Ishikawa (cell line): ENCODE results near the gene HMGN4.

Experiments
- CEBPB ChIP-seq: IDR thresholded peaks from 2 replicates; pipeline ENCODE4 v1.6.1; 2012
- CREB1 ChIP-seq: IDR thresholded peaks from 2 replicates; pipeline ENCODE4 v1.6.1; 2012; ENCODE audit warnings: low read depth
- EGR1 ChIP-seq: IDR thresholded peaks from 2 replicates; pipeline ENCODE4 v1.6.1; 2012
- EP300 ChIP-seq: IDR thresholded peaks from 2 replicates; pipeline ENCODE4 v1.6.1; 2012; ENCODE audit warnings: borderline replicate concordance
- FOXM1 ChIP-seq: IDR thresholded peaks from 2 replicates; pipeline ENCODE4 v1.6.1; 2012; ENCODE audit warnings: low read depth, borderline replicate concordance
- MAX ChIP-seq: IDR thresholded peaks from 2 replicates; pipeline ENCODE4 v1.6.1; 2012
- NFIC ChIP-seq: IDR thresholded peaks from 2 replicates; pipeline ENCODE4 v1.6.1; 2012
- RAD21 ChIP-seq: IDR thresholded peaks from 2 replicates; pipeline ENCODE4 v1.6.1; 2012; ENCODE audit warnings: low read depth
- REST ChIP-seq: IDR thresholded peaks from 2 replicates; pipeline ENCODE4 v1.6.1; 2012; ENCODE audit warnings: low read depth, mild to moderate bottlenecking
- TAF1 ChIP-seq: IDR thresholded peaks from 2 replicates; pipeline ENCODE4 v1.6.1; 2012; ENCODE audit warnings: low read depth, mild to moderate bottlenecking
- TCF12 ChIP-seq: IDR thresholded peaks from 2 replicates; pipeline ENCODE4 v1.6.1; 2012; ENCODE audit warnings: low read depth
- TEAD4 ChIP-seq: IDR thresholded peaks from 2 replicates; pipeline ENCODE4 v1.6.1; 2012
- USF1 ChIP-seq: IDR thresholded peaks from 2 replicates; pipeline ENCODE4 v1.6.1; 2012
- YY1 ChIP-seq: IDR thresholded peaks from 2 replicates; pipeline ENCODE4 v1.6.1; 2012; ENCODE audit warnings: low read depth
- ZBTB7A ChIP-seq: IDR thresholded peaks from 2 replicates; pipeline ENCODE4 v1.6.1; 2012; ENCODE audit warnings: low read depth

The HMGN4 gene

GRCh38 chr6:26497610-26498009 is 40.6 kb upstream of the HMGN4 start:
- TF ChIP-seq USF1 = no peak

- TF ChIP-seq NFIC = no peak
- no peak for TF ChIP-seq TCF12
- no peak for TF ChIP-seq RAD21
- no peak for TF ChIP-seq MAX
- TF ChIP-seq EP300 = no peak
- TF ChIP-seq CREB1 = no peak
- no peak for TF ChIP-seq USF1
- TF ChIP-seq ZBTB7A = no peak
- no peak for TF ChIP-seq YY1
- TF ChIP-seq TAF1 = no peak
- no peak for TF ChIP-seq REST
- TF ChIP-seq TEAD4 = no peak
Measured at GRCh38 chr6:26500102-26500501, 38.1 kb upstream of the HMGN4 start, which contains the start of gene BTN1A1. Gene BTN1A1 (plus strand): TSS chr6:26500303. CDS start chr6:26501287, 984 bp downstream.

GRCh38 chr6:26501482-26501986 is 36.6 kb upstream of the HMGN4 start:
- TF ChIP-seq TCF12 = no peak

GRCh38 chr6:26502165-26502564 is 36.0 kb upstream of the HMGN4 start:
- no peak for TF ChIP-seq REST
- no peak for TF ChIP-seq RAD21
- no peak for TF ChIP-seq NFIC
- TF ChIP-seq ZBTB7A = no peak
- no peak for TF ChIP-seq EP300
- no peak for TF ChIP-seq MAX
- no peak for TF ChIP-seq USF1
- no peak for TF ChIP-seq TCF12
- no peak for TF ChIP-seq CEBPB
- no peak for TF ChIP-seq FOXM1
- TF ChIP-seq EGR1 = no peak
- no peak for TF ChIP-seq YY1
- TF ChIP-seq CREB1 = no peak
- no peak for TF ChIP-seq TEAD4
- no peak for TF ChIP-seq TAF1

GRCh38 chr6:26502626-26503025 is 35.5 kb upstream of the HMGN4 start:
- TF ChIP-seq EP300 (no peak), TCF12 (no peak), EGR1 (no peak), USF1 (no peak), REST (no peak), RAD21 (no peak), TAF1 (no peak), YY1 (no peak), ZBTB7A (no peak), FOXM1 (no peak), NFIC (no peak), CEBPB (no peak), TEAD4 (no peak), MAX (no peak)
